Natural killer cell treated with Interleukin-12 subunit alpha and Interleukin-12 subunit beta and Interleukin-15 and Interleukin-18, amount 100 ng/mL, for 72 hours (primary cell): ENCODE results near the gene SPACA4. TPM values are rescaled to one million over a fixed set of nuclear protein-coding genes. Genes with fewer than 3 reads are reported as not detected.
A peak's percentile ranks its signal among the peaks of the same experiment; 100 is the strongest.

Source experiments
- ATAC-seq, 2 donors: fragments of 150-1000 bp; cut with Tn5 transposase in 1 of 2; sonication (Bioruptor Pico), chemical (Tn5 transposase) in 1 of 2; 2 replicates each; pipeline ENCODE4 v1.10.0; 2021
- DNase-seq: peaks from one replicate; pipeline ENCODE4 v3.0.0; 2022; ENCODE audit warnings: low spot score
- H3K27ac Mint-ChIP-seq, 2 donors: 1 replicate in 1 of 2; 2 replicates in 1 of 2; pipeline ENCODE4 v1.8.0; 2022; ENCODE audit warnings: mixed read lengths in 2 of 2, mild to moderate bottlenecking in 1 of 2, moderate library complexity in 1 of 2
- H3K27me3 Mint-ChIP-seq, 2 donors: 1 replicate in 1 of 2; 2 replicates in 1 of 2; pipeline ENCODE4 v1.8.0; 2022; ENCODE audit warnings: mixed read lengths in 2 of 2
- H3K36me3 Mint-ChIP-seq: one replicate; pipeline ENCODE4 v1.8.0; 2022; ENCODE audit warnings: mixed read lengths
- H3K4me1 Mint-ChIP-seq, 2 donors: 1 replicate in 1 of 2; 2 replicates in 1 of 2; pipeline ENCODE4 v1.8.0; 2022; ENCODE audit warnings: low read depth in 2 of 2, mixed read lengths in 2 of 2, mild to moderate bottlenecking in 1 of 2
- H3K4me3 Mint-ChIP-seq: one replicate; pipeline ENCODE4 v1.8.0; 2022; ENCODE audit warnings: mixed read lengths
- H3K9me3 Mint-ChIP-seq: 2 replicates; pipeline ENCODE4 v1.8.0; 2022; ENCODE audit warnings: mixed read lengths
- total RNA-seq, 2 donors: library from RNA; stranded (reverse); gene quantifications; one replicate each; pipeline ENCODE4 v1.2.3, GENCODE V29; 2022

The SPACA4 gene
- total RNA-seq, 2 donors from 2014 or later, result not detected

DNA sequence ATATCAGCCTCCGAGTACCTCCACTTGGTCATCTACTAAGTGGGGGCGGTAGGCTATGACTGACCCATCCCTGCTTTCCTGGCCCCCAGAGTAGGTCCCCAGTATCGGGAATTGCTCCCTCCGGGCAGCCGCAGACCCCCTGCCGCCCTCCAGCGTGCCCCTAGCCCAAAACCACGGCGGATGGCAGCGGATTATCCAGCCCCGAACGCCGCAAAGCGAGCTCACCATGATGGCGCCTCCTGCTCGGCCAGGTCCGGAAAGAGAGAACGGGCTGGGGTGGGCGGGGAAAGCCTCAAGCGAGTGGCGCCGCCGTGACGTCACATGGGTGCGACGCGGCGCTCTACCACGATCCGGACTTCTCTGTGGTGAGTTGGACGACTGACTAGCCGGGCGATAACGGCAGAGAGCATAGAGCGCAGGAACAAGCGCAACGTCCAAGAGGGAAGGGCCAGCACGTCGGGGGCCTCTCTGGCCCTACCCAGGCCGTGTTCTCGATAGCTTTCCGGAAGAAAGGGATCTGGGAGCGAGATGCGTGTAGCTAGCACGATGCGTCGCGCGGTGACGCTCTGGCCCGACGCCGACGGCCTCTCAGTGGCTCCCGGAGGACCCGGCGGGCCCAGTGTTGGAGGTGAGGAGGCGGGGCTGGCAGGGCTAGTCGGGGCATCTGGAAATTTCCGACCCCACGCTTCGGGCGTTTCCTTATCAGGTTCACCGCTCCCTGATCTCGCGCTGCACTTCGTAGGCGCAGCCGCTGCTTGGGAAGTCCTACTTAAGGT is 12.6 kb downstream of the SPACA4 start, which contains the start of the genes RPL18 and SPHK2:
Gene RPL18, minus strand, starts transcription at position 263 of the 776 bp plus-strand sequence. Its CDS starts 35 bp downstream, at position 228.
Gene SPHK2, plus strand, starts transcription at position 591 of the 776 bp plus-strand sequence. CDS start 1,009 bp downstream, outside the sequence.
- H3K4me3 Mint-ChIP-seq, result peak within 1 kb of the TSS; percentile 96
- DNase-seq (peak; percentile 98), ATAC-seq (peak; percentile 91 to 94)
- peaks cover 3% of the 10 kb centered on the region for H3K9me3 Mint-ChIP-seq
- H3K27me3 Mint-ChIP-seq, result no peaks in the 10 kb centered on the region
- H3K36me3 Mint-ChIP-seq, result peaks cover 19% of the 10 kb centered on the region
- H3K27ac Mint-ChIP-seq, result peak within 1 kb of the TSS; percentile 97 to 99
- peaks cover 47 to 50% of the 10 kb centered on the region in 2 donors for H3K4me1 Mint-ChIP-seq

DNA sequence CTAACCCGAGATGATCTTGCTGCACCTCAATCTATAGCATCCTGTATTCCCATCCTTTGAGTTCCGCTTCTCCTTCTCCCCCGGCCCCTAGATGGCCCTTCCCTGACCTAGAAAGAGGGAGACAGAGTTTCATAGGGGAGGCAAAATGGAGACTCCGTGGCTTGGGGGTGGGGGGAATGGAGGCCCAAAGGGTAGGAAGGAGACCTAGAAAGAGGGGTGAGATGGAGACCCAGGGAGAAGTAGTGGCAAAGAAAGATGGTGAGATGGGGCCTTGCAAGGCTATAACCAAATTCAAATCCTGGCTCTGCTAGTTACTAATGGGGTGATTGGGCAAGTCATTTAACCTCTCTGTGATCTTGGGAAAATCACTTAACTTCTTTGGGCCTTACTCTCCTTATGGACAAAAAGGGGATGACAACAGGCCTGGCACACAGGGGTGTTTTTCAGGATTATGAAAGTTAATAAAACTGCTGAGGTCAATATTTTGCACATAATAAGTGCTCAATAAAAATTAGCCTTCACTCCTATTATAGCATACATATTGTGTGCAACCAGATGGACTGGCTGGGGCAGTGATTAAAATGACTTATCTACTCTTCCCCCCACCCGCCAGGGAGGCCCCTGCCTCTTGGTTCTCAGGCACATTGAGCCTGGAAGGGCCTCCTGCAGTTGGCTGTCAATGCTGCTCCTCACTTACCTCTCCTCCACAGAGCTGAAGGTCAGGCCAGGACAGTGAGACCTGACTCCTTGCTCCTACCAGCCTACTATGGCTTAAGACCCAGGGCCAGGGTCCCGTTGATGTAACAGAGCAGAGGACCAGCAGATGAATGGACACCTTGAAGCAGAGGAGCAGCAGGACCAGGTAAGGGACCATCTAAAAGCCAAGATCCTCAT is 13.4 kb downstream of the SPACA4 start:
- Mint-ChIP-seq H3K4me1 (peaks cover 52% of the 10 kb centered on the region in 2 donors), H3K27me3 (no peaks in the 10 kb centered on the region), H3K36me3 (peaks cover 19% of the 10 kb centered on the region), H3K9me3 (peaks cover 3% of the 10 kb centered on the region), H3K27ac (peak overlapping the region; percentile 97 to 99), H3K4me3 (peak overlapping the region; percentile 96)
- ATAC-seq (no peak), DNase-seq (no peak)

DNA sequence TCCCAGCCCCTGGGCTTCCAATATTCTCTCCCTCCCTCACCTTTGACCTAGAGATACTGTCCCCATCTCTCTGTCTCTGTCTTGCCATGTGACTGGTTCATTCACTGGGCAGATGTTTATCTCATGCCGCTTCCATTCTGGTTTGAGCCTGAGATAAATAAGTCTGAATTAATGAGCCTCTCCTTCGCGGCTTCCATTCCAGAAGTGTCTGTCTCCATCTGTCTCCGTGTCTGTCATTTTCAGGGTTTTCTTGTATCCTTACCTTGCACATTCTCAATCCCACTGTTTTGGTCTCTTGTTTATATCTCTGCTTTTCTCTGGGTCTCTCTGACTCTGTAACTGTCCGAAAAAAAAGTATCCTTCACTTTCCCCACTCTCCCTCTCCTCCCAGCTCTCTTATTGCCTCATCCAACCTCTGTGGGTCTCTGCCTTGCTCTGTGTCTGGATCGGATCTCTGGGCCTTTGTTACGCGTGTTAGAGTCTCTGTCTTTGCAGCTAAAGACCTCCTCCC is 17.1 kb downstream of the SPACA4 start:
- Mint-ChIP-seq H3K27me3 (no peaks in the 10 kb centered on the region), H3K36me3 (peaks cover 11% of the 10 kb centered on the region), H3K9me3 (peaks cover 3% of the 10 kb centered on the region), H3K27ac (peak overlapping the region; percentile 79 to 97), H3K4me3 (peak overlapping the region; percentile 89), H3K4me1 (peaks cover 40 to 50% of the 10 kb centered on the region in 2 donors)
- DNase-seq (no peak), ATAC-seq (no peak)

DNA sequence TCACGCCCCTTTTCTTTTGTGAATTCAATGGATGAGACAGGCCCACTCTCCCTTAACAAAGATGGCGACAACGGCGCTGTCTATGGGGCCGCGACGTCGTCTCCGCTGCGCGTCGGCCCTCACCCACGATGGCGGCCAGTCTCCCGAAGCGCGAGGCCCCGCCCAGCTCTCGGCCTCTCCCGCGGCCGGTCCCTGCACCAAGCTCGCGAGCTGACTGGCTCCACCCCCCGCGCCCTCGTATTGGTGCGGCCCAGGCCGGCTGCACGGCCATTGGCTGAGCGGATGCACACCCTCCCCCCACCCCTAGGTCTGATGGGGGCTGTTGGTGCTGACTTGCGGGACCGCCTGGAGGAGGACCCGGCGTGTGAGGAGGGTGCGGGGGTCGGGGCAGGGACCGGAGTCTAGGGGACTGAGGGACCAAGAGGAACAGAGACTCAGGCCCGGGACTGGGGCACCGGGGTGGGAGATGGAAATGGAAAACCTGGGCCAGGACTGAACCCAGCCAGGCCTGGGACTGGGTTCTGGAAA is 17.6 kb downstream of the SPACA4 start:
- Mint-ChIP-seq H3K9me3 (peaks cover 3% of the 10 kb centered on the region), H3K36me3 (peaks cover 7% of the 10 kb centered on the region), H3K27me3 (no peaks in the 10 kb centered on the region), H3K4me3 (peak overlapping the region; percentile 89), H3K27ac (peak overlapping the region; percentile 79 to 97), H3K4me1 (peaks cover 37 to 50% of the 10 kb centered on the region in 2 donors)
- DNase-seq, result peak; percentile 99
- ATAC-seq, result peak; percentile 88

DNA sequence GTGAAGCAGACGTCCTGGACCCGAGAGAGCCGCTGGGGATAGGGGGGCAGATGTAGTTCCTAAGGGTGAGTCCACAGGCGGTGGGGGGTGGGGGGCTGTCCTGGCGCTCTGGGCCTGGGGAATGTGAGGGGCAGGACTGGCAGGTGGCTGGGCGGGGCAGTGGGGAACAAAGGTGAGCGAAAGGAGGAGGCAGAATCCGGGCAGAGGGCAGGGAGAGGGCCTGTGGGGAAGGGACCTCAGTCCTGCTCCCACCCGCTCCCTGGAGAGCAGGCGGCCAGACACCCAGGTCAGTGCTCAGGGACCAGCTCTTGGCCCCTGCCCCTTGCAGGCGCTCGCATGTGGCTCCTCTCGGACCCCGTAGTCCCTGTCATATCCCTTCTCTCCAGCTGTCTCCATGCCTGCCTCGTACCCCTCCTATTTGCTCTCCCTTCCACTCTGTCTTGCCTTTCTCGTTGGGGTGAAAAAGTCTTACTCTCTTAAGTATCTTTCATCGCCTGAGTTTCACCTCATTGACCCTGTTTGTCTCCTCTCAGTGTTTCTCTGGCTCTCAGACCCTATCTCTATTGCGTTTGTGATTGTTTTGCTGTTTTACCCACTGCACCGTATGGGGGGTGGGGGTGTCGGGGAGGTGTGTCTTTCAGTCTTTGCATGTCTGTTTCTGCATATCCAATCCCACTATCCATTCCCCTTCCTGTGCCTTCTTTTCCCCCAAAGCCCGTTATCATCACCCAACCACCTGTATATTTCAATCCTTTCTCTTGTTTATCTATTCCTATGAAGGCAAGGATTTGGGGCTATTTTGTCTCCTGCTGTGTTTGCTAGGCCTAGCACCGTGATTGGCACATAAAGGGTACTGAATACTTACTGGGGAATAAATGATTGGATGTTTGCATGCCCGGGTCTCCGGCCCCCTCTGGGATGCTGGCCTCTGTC is 18.5 kb downstream of the SPACA4 start:
- no peak for DNase-seq
- peaks cover 7% of the 10 kb centered on the region for H3K36me3 Mint-ChIP-seq
- H3K4me1 Mint-ChIP-seq, result peaks cover 28 to 43% of the 10 kb centered on the region in 2 donors

DNA sequence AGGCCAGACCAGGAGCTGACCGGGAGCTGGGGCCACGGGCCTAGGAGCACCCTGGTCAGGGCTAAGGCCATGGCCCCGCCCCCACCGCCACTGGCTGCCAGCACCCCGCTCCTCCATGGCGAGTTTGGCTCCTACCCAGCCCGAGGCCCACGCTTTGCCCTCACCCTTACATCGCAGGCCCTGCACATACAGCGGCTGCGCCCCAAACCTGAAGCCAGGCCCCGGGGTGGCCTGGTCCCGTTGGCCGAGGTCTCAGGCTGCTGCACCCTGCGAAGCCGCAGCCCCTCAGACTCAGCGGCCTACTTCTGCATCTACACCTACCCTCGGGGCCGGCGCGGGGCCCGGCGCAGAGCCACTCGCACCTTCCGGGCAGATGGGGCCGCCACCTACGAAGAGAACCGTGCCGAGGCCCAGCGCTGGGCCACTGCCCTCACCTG is 19.4 kb downstream of the SPACA4 start:
- no peak for DNase-seq
- peaks cover 3% of the 10 kb centered on the region for H3K9me3 Mint-ChIP-seq
- peaks cover 7% of the 10 kb centered on the region for H3K36me3 Mint-ChIP-seq
- peaks cover 24 to 40% of the 10 kb centered on the region in 2 donors for H3K4me1 Mint-ChIP-seq
- H3K27me3 Mint-ChIP-seq, result no peaks in the 10 kb centered on the region
- H3K4me3 Mint-ChIP-seq, result no peak overlapping the region
- ATAC-seq, result no peak
- no peak overlapping the region for H3K27ac Mint-ChIP-seq

More for the DNA sequence above, 18.5 kb downstream of the SPACA4 start:
- Mint-ChIP-seq H3K4me3 (peak overlapping the region; percentile 89), H3K9me3 (peaks cover 3% of the 10 kb centered on the region), H3K27ac (peak overlapping the region; percentile 53 to 97), H3K27me3 (no peaks in the 10 kb centered on the region)
- ATAC-seq, result no peak

DNA sequence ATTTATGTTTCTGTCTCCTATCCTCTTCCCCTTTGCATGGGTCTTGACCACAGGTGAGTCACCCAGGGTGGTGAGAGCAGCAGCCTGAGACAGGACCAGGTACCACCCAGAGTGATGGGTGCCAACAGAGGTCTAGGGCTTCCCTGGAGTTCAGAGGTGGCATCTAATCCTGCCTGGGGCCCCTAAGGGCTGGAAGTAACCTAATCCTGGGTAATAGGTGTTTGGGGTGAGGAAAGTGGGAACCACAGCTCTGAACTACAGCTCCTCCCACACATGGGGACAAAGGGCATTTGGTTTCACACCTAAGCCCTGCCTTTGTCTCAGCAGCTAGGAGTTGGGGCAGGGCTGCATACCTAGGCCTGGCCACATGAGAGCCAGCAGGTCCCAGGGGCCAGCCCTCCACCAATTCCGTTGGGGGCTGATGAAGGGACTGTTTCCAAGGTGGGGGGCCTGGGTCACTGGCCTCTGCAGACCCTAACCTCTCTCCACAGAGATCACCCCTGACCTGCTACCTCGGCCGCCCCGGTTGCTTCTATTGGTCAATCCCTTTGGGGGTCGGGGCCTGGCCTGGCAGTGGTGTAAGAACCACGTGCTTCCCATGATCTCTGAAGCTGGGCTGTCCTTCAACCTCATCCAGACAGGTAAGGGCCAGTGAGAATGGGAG is 20.8 kb downstream of the SPACA4 start:
- DNase-seq (no peak), ATAC-seq (no peak)
- Mint-ChIP-seq H3K4me3 (no peak overlapping the region), H3K9me3 (peaks cover 3% of the 10 kb centered on the region), H3K27me3 (no peaks in the 10 kb centered on the region), H3K4me1 (peaks cover 18 to 36% of the 10 kb centered on the region in 2 donors), H3K27ac (peak overlapping the region in 1 of 2 donors; percentile 31), H3K36me3 (peaks cover 7% of the 10 kb centered on the region)

DNA sequence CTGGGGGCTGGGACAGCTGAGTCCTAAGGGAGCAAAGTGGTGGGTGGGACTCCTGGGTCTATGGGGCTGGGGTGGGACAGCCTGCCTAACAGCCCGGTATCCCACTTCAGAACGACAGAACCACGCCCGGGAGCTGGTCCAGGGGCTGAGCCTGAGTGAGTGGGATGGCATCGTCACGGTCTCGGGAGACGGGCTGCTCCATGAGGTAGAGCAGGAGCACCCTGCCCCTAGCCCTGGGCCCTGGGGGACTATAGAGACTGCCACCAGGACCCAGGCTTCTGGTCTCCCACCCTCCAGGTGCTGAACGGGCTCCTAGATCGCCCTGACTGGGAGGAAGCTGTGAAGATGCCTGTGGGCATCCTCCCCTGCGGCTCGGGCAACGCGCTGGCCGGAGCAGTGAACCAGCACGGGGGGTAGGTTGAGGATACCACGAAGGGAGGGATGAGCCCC is 21.3 kb downstream of the SPACA4 start:
- ATAC-seq (no peak), DNase-seq (no peak)
- Mint-ChIP-seq H3K27ac (no peak overlapping the region), H3K9me3 (peaks cover 3% of the 10 kb centered on the region), H3K4me1 (peaks cover 18 to 36% of the 10 kb centered on the region in 2 donors), H3K4me3 (no peak overlapping the region), H3K27me3 (no peaks in the 10 kb centered on the region), H3K36me3 (peaks cover 7% of the 10 kb centered on the region)

DNA sequence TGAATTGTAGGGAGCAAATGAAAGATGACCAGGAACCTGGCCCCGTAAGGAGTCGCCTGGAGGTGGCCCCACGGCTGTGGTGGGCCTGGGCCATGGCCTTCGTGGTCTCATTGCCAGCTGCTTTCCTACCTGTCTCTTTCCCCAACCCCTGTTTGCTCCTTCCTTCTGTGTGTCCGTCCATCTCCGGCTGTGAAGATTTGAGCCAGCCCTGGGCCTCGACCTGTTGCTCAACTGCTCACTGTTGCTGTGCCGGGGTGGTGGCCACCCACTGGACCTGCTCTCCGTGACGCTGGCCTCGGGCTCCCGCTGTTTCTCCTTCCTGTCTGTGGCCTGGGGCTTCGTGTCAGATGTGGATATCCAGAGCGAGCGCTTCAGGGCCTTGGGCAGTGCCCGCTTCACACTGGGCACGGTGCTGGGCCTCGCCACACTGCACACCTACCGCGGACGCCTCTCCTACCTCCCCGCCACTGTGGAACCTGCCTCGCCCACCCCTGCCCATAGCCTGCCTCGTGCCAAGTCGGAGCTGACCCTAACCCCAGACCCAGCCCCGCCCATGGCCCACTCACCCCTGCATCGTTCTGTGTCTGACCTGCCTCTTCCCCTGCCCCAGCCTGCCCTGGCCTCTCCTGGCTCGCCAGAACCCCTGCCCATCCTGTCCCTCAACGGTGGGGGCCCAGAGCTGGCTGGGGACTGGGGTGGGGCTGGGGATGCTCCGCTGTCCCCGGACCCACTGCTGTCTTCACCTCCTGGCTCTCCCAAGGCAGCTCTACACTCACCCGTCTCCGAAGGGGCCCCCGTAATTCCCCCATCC is 22.1 kb downstream of the SPACA4 start:
- Mint-ChIP-seq H3K4me3 (no peak overlapping the region), H3K27me3 (no peaks in the 10 kb centered on the region), H3K36me3 (peaks cover 4% of the 10 kb centered on the region), H3K9me3 (peaks cover 3% of the 10 kb centered on the region), H3K4me1 (peaks cover 13 to 33% of the 10 kb centered on the region in 2 donors), H3K27ac (no peak overlapping the region)
- DNase-seq (no peak), ATAC-seq (no peak)

DNA sequence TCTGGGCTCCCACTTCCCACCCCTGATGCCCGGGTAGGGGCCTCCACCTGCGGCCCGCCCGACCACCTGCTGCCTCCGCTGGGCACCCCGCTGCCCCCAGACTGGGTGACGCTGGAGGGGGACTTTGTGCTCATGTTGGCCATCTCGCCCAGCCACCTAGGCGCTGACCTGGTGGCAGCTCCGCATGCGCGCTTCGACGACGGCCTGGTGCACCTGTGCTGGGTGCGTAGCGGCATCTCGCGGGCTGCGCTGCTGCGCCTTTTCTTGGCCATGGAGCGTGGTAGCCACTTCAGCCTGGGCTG is 22.7 kb downstream of the SPACA4 start:
- H3K4me3 Mint-ChIP-seq, result no peak overlapping the region
- no peaks in the 10 kb centered on the region for H3K9me3 Mint-ChIP-seq
- no peak overlapping the region for H3K27ac Mint-ChIP-seq
- no peaks in the 10 kb centered on the region for H3K27me3 Mint-ChIP-seq
- ATAC-seq, result no peak
- peaks cover 12 to 31% of the 10 kb centered on the region in 2 donors for H3K4me1 Mint-ChIP-seq
- no peaks in the 10 kb centered on the region for H3K36me3 Mint-ChIP-seq
- no peak for DNase-seq

DNA sequence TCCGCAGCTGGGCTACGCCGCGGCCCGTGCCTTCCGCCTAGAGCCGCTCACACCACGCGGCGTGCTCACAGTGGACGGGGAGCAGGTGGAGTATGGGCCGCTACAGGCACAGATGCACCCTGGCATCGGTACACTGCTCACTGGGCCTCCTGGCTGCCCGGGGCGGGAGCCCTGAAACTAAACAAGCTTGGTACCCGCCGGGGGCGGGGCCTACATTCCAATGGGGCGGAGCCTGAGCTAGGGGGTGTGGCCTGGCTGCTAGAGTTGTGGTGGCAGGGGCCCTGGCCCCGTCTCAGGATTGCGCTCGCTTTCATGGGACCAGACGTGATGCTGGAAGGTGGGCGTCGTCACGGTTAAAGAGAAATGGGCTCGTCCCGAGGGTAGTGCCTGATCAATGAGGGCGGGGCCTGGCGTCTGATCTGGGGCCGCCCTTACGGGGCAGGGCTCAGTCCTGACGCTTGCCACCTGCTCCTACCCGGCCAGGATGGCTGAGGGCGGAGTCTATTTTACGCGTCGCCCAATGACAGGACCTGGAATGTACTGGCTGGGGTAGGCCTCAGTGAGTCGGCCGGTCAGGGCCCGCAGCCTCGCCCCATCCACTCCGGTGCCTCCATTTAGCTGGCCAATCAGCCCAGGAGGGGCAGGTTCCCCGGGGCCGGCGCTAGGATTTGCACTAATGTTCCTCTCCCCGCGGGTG is 23.2 kb downstream of the SPACA4 start:
- H3K9me3 Mint-ChIP-seq, result no peaks in the 10 kb centered on the region
- H3K4me1 Mint-ChIP-seq, result peaks cover 17 to 32% of the 10 kb centered on the region in 2 donors
- H3K27ac Mint-ChIP-seq, result no peak overlapping the region
- DNase-seq (no peak), ATAC-seq (no peak)
- H3K27me3 Mint-ChIP-seq, result no peaks in the 10 kb centered on the region
- H3K36me3 Mint-ChIP-seq, result no peaks in the 10 kb centered on the region
- no peak overlapping the region for H3K4me3 Mint-ChIP-seq
